ENCODE data around the gene NLRP9.

NLRP9 gene

DNA sequence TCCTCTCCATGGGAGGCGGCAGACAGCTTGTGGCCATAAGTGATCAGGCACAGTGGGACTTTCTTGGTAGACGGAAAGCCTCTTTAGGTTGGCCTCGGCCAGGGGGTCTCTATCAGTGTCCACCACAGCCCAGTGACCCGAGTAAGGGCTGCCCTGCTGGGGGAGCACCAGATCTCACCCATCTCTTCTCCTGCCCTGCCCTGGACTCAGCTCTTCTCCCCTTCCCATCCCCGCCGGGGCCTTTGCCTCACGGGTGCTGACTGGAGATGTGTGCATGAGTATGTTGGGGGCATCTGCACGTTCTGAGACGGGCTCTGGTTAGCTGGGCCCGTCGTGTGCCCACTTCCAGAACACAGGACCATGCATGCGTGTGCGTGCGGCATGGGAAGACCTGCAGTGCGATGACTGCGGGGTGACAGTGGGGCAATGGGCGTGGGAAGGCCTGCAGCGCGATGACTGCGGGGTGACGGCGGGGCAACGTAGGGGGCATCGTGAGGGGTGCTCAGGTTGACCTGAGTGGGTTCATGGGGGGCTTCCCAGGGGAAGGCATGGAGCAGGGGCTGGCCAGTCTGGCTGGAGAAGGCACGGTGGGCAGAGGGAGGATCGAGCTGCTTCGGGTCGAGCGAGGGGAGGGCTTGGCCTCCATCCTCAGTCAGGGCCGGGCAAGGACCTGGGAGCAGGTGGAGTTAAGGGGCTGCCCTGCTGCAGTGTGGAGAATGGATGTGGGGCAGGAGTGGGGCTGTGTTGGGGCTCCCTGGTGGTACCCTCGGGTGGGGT is 47.2 kb downstream of the NLRP9 start:
- H3K9me3 ChIP-seq (ENCODE audit: insufficient read depth, low read length): no peaks in the 10 kb centered on the region
- DNase-seq (ENCODE audit: low read depth, low spot score): no peak
- no peak overlapping the region for H3K4me3 ChIP-seq (ENCODE audit: insufficient read length, low read depth)
- no peaks in the 10 kb centered on the region for H3K27me3 ChIP-seq (ENCODE audit: insufficient read depth, insufficient read length)
- H3K36me3 ChIP-seq (ENCODE audit: insufficient read depth, insufficient read length, low read length): peaks cover 74% of the 10 kb centered on the region
- peaks cover 3% of the 10 kb centered on the region for H3K4me1 ChIP-seq (ENCODE audit: insufficient read depth, insufficient read length)
- TF ChIP-seq YY1 (IDR thresholded peaks at IDR 0.05; ENCODE audit: insufficient read depth, insufficient read length) (no peak), ZNF274 (IDR thresholded peaks at IDR 0.05; ENCODE audit: low read depth, low read length) (no peak), SUZ12 (IDR thresholded peaks at IDR 0.05; ENCODE audit: extremely low read depth, insufficient read depth, insufficient read length) (no peak)
- no peak overlapping the region for H3K9ac ChIP-seq (ENCODE audit: insufficient read length, low read depth)

- TF ChIP-seq SUZ12 (IDR thresholded peaks at IDR 0.05; ENCODE audit: extremely low read depth, insufficient read depth, insufficient read length) (no peak), YY1 (IDR thresholded peaks at IDR 0.05; ENCODE audit: insufficient read depth, insufficient read length) (no peak), ZNF274 (IDR thresholded peaks at IDR 0.05; ENCODE audit: low read depth, low read length) (no peak)
- peaks cover 76% of the 10 kb centered on the region for H3K36me3 ChIP-seq (ENCODE audit: insufficient read depth, insufficient read length, low read length)
- H3K27me3 ChIP-seq (ENCODE audit: insufficient read depth, insufficient read length): no peaks in the 10 kb centered on the region
These were observed 48.0 kb downstream of the NLRP9 start for GRCh38 chr19:55690109-55690768.

GRCh38 chr19:55689411-55690108 is 48.6 kb downstream of the NLRP9 start:
- Histone ChIP-seq H3K4me1 (ENCODE audit: insufficient read depth, insufficient read length) (peaks cover 3% of the 10 kb centered on the region), H3K9ac (ENCODE audit: insufficient read length, low read depth) (no peak overlapping the region), H3K27me3 (ENCODE audit: insufficient read depth, insufficient read length) (no peaks in the 10 kb centered on the region), H3K9me3 (ENCODE audit: insufficient read depth, low read length) (no peaks in the 10 kb centered on the region), H3K4me3 (ENCODE audit: insufficient read length, low read depth) (no peak overlapping the region), H3K36me3 (ENCODE audit: insufficient read depth, insufficient read length, low read length) (peaks cover 79% of the 10 kb centered on the region)
- TF ChIP-seq YY1 (IDR thresholded peaks at IDR 0.05; ENCODE audit: insufficient read depth, insufficient read length): no peak
- TF ChIP-seq SUZ12 (IDR thresholded peaks at IDR 0.05; ENCODE audit: extremely low read depth, insufficient read depth, insufficient read length): no peak
- no peak for TF ChIP-seq ZNF274 (IDR thresholded peaks at IDR 0.05; ENCODE audit: low read depth, low read length)
- no peak for DNase-seq (ENCODE audit: low read depth, low spot score)

More at GRCh38 chr19:55690109-55690768, 48.0 kb downstream of the NLRP9 start:
- DNase-seq (ENCODE audit: low read depth, low spot score): no peak
- Histone ChIP-seq H3K9ac (ENCODE audit: insufficient read length, low read depth) (no peak overlapping the region), H3K4me3 (ENCODE audit: insufficient read length, low read depth) (no peak overlapping the region), H3K9me3 (ENCODE audit: insufficient read depth, low read length) (no peaks in the 10 kb centered on the region), H3K4me1 (ENCODE audit: insufficient read depth, insufficient read length) (peaks cover 3% of the 10 kb centered on the region)

DNA sequence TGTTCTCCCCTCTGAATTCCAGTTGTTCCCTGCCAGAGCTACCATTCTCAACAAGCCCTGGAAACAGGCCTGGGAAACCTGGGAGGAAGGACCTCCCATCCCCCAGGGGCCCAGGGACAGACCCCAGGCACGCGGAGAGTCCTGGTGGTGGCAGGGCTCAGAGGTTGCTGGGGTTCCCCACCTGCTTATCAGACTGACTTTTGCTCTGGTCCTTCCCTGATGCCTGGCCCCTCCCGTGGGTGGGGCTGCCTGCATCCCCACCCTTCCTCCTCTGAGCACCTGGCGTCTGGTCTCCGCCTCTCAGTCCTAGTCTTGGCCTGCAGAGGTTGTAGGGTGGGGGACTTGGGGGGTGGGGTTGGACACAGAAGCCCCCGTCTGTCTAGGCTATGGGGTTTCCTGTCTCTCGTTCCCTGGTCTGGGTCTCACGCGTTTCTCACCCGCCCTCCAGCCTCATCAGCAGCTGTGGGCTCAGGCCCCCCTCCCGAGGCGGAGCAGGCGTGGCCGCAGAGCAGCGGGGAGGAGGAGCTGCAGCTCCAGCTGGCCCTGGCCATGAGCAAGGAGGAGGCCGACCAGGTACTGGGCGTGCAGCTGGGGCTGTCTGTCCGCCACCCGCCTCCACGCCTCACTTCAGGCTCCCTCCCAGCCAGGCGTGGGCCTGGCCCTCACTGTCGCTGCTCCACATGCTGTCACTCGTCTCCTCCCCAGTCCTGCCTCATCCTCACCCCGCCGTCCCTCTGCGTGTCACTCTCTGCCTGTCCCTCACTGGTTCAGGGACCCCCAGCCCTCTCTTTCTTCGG is 49.6 kb downstream of the NLRP9 start:
- no peaks in the 10 kb centered on the region for H3K9me3 ChIP-seq (ENCODE audit: insufficient read depth, low read length)
- no peak overlapping the region for H3K9ac ChIP-seq (ENCODE audit: insufficient read length, low read depth)
- peaks cover 3% of the 10 kb centered on the region for H3K4me1 ChIP-seq (ENCODE audit: insufficient read depth, insufficient read length)
- H3K27me3 ChIP-seq (ENCODE audit: insufficient read depth, insufficient read length): no peaks in the 10 kb centered on the region
- DNase-seq (ENCODE audit: low read depth, low spot score): no peak
- H3K36me3 ChIP-seq (ENCODE audit: insufficient read depth, insufficient read length, low read length): peaks cover 83% of the 10 kb centered on the region
- H3K4me3 ChIP-seq (ENCODE audit: insufficient read length, low read depth): no peak overlapping the region
- no peak for TF ChIP-seq SUZ12 (IDR thresholded peaks at IDR 0.05; ENCODE audit: extremely low read depth, insufficient read depth, insufficient read length)
- no peak for TF ChIP-seq YY1 (IDR thresholded peaks at IDR 0.05; ENCODE audit: insufficient read depth, insufficient read length)
- TF ChIP-seq ZNF274 (IDR thresholded peaks at IDR 0.05; ENCODE audit: low read depth, low read length): no peak

- Histone ChIP-seq H3K4me1 (ENCODE audit: insufficient read depth, insufficient read length) (peaks cover 3% of the 10 kb centered on the region), H3K9me3 (ENCODE audit: insufficient read depth, low read length) (no peaks in the 10 kb centered on the region), H3K36me3 (ENCODE audit: insufficient read depth, insufficient read length, low read length) (peaks cover 82% of the 10 kb centered on the region), H3K9ac (ENCODE audit: insufficient read length, low read depth) (no peak overlapping the region), H3K4me3 (ENCODE audit: insufficient read length, low read depth) (no peak overlapping the region), H3K27me3 (ENCODE audit: insufficient read depth, insufficient read length) (no peaks in the 10 kb centered on the region)
- no peak for TF ChIP-seq SUZ12 (IDR thresholded peaks at IDR 0.05; ENCODE audit: extremely low read depth, insufficient read depth, insufficient read length)
- no peak for TF ChIP-seq ZNF274 (IDR thresholded peaks at IDR 0.05; ENCODE audit: low read depth, low read length)
- TF ChIP-seq YY1 (IDR thresholded peaks at IDR 0.05; ENCODE audit: insufficient read depth, insufficient read length): no peak
- no peak for DNase-seq (ENCODE audit: low read depth, low spot score)
These were observed 50.7 kb downstream of the NLRP9 start for GRCh38 chr19:55687281-55688201.

Data from NT2/D1 (cell line).